HG03521 (cell line): ENCODE measurements around the gene CYCS.

Source experiments
- ATAC-seq: cut with Tn5 transposase; IDR thresholded peaks from one replicate; pipeline ENCODE4 v1.9.1; 2021; ENCODE audit warnings: mild to moderate bottlenecking, moderate library complexity; ENCODE audit not compliant: unreplicated experiment

The CYCS gene

GRCh38 chr7:25075459-25075858 lies 49.6 kb downstream of the CYCS start:
- ATAC-seq, result no peak

- no peak for ATAC-seq
Measured at GRCh38 chr7:25073451-25073850, 51.6 kb downstream of the CYCS start.
